Stimulated activated CD4-positive, alpha-beta T cell treated with anti-CD3 and anti-CD28 coated beads, Interleukin-1b, Interleukin-23, amount 100 ng/mL, for 1 hour (primary cell): ENCODE data around the gene ACSL1.

Source experiments
- DNase-seq, 2 donors: peaks; one replicate each; pipeline ENCODE4 v3.0.0-alpha.2; 2020; ENCODE audit warnings: low read depth in 2 of 2

Gene ACSL1, protein sequence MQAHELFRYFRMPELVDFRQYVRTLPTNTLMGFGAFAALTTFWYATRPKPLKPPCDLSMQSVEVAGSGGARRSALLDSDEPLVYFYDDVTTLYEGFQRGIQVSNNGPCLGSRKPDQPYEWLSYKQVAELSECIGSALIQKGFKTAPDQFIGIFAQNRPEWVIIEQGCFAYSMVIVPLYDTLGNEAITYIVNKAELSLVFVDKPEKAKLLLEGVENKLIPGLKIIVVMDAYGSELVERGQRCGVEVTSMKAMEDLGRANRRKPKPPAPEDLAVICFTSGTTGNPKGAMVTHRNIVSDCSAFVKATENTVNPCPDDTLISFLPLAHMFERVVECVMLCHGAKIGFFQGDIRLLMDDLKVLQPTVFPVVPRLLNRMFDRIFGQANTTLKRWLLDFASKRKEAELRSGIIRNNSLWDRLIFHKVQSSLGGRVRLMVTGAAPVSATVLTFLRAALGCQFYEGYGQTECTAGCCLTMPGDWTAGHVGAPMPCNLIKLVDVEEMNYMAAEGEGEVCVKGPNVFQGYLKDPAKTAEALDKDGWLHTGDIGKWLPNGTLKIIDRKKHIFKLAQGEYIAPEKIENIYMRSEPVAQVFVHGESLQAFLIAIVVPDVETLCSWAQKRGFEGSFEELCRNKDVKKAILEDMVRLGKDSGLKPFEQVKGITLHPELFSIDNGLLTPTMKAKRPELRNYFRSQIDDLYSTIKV

DNA sequence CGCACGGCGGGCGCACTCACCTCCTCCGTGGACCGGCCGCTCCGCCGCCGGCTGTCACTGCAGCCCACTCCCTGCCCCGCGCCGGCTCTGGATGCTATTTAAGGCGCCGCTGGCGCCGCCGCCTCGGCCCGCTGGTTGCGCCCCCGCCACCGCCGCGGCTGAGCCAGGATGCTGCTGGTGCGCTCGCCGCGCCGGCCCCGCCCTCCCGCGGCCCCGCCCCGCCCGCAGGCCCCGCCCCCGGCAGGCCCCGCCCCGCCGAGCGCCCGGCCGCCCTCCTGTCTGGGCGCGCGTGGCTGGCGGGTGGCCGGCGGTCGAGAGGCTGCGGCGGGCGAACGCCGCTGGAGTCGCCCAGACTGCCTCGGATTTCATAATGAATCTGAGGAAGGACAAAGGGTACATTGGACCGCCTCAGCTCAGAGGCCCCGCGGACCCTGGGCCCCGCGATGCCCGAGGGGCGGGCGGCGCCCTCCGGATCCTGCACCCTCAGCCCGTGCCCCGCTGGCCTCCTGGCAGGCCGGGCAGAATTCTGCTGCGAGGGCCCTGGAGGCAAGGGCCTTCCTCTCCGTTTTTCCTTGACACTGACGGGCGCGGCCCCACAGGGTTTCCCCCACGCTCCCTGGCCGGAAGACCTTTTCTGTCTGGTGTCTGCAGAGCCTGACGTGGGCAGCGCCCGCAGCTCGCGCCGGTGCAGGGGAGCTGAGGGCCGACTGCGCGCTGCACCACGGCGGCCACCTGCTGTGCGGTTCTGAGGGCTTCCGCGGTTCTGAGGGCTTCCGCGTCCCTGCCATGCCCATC is at the start of gene ACSL1:
Gene ACSL1, minus strand, starts transcription at position 73 of the 795 bp plus-strand sequence. CDS start 22,454 bp downstream, outside the sequence.
- peak; percentile 49 to 63 for DNase-seq

DNA sequence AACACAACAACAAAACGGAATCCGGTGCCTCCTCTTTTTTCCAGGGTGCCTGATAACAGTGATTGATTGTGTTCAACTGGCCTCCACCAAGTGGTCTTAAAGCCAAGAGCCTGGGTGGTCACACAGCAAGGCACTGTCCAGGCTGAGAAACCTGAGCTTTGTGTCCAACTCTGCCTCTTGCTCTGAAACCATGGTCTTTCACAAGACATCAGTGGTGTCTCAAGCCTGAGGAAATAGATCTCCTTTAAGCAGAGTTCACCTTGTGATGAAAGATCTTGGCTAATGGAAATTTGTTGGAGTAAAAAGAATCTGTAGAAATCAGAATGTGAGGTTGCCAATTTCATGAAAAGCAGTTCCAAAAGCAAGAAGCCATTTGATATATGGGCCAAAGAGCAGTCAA is 47.3 kb upstream of the ACSL1 start:
- DNase-seq = no peak

DNA sequence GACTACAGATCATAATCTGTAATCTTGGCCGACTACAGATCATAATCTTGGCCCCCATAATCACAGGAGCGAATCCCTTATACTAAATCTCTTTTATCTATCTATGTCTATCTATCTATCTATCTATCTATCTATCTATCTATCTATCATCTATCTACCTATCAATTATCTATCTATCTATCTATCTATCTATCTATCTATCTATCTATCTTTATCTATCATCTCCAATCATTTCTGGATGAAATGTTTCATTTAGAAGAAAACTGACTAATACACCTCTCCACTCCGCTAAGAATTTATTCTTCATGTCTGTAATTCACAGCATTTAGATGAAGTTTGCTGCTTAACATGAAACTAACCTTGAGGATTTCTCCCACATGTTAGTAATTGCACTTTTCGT is 45.0 kb upstream of the ACSL1 start:
- no peak for DNase-seq

DNA sequence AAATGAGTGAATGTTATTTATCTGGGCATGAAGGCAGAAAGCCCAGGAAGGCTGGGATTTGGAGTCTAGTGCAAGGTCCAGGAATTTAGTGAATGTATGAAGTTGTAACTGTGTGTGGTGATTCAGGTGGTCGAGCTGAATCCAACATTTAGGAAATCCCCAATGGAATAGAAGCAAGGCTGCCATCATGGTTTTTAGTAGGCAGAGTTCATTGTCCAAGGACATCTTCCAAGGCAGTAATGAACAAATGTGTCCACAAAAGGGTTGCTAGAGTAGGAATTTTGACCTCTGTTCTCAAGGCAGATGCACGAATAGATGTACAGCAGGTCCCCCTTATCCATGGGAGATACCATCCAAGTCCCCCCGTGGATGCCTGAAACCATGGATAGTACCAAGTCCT is 42.9 kb upstream of the ACSL1 start:
- no peak for DNase-seq

DNA sequence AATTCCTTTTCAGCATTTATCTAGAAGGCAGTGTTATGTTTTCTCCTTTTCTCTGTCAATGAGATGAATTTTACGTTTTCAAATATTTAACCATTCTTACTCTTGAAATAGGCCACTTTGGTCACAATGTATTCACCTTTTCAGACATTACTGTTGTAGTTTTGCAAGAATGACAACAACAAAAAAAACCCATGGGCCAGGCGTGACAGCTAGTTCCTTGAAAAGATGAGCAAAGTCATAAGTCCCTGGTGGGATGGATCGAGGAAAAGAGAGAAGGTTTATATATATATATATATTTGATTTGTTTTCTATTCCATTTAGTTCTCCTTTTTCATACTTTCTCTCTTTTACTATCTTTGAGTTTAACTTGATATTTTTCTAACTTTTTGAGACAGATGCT is 38.1 kb upstream of the ACSL1 start:
- DNase-seq = no peak

DNA sequence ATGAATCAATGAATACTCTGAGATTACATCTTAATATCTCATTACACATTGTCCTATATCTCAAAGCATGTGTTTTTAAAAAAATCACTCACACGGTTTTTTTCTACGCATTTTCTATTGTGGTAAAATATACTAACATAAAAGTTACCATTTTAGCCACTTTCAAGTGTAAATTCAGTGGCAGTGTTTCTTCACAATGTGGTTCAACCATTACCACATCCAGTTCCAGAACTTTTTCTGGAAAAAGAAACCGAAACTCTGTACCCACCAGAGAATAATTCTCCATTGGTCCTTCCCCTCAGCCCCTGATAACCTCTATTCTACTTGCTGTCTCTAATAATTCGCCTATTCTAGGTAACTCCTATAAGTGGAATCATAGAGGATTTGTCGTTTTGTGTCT is 35.3 kb upstream of the ACSL1 start:
- no peak for DNase-seq

DNA sequence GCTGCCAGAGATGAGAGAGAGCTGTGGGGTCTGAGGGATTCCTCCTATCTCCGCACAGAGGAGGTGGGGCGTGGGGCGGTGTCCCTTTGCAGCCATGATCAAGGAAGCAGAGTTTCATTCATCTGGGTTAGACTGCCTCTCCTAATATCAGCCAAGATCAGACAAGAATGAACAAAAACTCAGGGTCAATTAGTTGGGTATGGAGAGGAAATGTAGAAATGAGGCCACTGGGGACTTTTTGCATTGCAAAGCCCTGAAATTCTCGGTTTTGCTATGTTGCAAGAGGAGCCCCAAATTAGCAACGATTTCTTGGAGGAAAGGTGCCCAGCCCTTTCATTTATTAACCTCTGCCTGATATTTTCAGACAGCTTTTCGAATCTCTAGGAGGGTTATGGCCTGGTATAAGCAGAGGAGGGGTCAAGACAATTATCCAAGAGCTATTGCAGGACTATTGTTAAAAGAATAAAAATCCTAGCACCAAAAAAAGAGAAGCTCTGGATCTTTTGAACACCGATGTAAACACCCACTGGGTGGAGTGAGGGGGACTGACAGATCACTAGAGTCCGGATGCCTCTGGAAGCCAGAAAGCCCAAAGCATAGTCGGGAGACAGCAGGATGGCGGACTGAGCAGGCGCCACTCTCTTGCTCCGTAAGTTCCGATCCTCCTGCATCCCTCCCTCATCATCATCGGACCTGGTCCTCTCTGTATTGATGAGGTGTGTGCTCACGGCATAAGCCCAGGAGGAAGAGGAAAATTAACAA is 34.4 kb upstream of the ACSL1 start:
- DNase-seq = no peak

DNA sequence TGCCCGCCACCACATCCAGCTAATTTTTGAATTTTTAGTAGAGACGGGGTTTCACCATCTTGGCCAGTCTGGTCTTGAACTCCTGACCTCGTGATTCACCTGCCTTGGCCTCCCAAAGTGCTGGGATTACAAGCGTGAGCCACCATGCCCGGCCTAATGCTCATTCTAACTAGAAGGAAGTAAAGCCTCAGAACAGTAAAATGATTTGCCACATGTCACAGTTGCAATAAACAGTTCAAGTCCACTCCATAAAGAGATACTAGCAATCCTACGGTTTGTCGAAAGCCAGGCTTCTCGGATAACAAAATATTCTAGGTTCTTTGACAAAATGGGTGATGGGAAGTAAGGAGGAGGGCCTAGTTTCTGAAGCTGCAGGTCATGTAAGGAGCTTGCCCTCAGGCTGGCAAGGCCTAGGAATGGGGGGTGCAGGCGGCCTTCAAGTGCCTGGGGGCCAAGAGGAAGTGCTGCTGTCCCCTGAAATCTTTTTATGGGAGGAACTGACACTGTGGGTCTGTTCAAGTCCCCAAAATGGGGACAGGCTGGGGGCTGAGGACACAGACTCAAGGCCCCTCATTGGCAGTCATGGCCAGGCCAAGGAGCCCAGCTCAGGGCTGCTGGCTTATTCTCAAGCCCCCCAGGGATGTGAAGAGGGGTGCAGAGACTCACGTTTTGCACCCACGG is 31.8 kb upstream of the ACSL1 start:
- DNase-seq = no peak

DNA sequence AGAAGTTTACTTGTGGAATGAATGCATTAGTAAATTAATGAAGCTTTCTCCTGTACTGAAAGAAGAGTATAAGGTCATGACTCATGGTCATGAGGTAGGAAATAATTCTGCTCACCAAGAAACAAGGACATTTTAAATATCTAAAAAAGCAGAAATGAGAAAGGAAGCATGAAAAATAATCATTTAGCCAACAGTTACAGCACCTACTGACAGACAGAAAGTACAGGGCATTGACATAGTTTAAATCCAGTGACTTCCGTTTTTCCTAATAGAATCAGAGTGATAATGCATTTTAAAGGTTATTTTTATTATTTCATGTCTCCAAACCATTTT is 30.5 kb upstream of the ACSL1 start:
- no peak for DNase-seq

DNA sequence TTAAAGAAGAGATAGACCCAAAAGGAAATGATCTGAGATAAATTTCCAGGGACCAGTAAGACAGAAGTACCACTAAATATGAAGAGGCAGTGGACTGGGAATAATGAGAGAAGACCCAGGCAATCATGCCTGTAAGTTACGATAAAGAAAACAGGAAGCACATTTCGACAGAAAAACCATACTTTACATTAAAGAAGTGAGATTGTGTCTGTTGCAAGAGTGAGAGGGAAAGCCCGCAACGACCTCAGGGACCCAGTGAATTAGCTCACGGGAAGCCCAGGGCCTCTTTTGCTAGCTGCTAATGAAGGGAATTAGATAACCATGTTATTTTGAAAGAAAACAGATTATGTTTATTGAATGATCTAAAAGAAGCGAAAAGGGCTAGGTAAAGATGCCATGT is 28.9 kb upstream of the ACSL1 start:
- no peak for DNase-seq

DNA sequence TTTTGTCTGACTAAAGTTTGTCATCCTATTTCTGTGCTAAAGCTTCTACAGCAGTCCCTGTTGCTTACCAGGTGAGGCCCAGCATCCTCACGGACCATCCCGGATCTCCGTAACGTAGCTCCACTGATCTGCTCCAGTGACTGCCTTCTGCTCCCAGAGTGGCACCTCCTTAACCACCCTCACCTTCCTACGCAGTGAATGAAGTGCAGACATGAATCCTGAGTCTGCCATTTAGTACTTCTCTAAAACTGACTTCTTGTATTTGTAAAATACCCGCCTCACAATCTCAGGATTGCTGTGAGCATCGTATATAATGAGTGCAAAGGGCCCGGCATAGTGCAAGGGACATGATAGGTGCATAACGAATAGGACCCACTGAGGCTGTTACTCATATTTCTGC is 27.7 kb upstream of the ACSL1 start:
- no peak for DNase-seq

DNA sequence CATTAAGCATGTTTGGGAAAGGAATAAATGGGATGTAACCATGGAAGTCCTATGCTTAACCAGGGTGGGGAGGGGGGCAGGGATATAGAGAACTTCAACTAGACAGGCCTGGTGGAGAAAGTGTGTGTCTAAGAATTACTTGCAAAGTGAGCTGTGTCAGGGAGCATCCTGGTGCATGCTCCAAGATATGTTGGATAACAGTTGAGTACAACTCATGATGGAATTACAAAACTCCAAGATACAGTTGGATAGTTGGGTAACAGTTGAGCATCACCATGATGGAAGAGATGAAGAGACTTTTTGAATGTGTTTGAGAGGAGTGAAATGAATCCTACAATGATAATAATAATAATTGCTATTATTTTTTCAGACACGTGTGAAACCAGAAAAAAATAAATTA is 26.1 kb upstream of the ACSL1 start:
- no peak for DNase-seq

DNA sequence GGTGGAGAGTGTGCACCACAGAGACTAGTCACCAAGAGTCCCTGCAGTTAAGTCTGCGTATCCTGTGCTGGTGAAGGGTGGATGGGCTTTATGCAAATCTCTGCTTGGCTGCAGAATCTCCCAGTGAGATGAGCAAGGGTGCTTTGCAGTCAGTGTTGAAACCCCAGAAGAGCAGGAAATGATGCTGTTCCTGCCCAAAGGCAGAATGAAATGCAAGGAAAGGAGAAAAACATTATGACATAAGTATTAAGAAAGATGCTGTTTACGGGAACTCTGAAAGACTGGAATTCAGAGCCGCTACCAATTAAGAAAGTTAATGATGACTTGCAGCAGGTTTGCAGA is 25.4 kb upstream of the ACSL1 start:
- no peak for DNase-seq

DNA sequence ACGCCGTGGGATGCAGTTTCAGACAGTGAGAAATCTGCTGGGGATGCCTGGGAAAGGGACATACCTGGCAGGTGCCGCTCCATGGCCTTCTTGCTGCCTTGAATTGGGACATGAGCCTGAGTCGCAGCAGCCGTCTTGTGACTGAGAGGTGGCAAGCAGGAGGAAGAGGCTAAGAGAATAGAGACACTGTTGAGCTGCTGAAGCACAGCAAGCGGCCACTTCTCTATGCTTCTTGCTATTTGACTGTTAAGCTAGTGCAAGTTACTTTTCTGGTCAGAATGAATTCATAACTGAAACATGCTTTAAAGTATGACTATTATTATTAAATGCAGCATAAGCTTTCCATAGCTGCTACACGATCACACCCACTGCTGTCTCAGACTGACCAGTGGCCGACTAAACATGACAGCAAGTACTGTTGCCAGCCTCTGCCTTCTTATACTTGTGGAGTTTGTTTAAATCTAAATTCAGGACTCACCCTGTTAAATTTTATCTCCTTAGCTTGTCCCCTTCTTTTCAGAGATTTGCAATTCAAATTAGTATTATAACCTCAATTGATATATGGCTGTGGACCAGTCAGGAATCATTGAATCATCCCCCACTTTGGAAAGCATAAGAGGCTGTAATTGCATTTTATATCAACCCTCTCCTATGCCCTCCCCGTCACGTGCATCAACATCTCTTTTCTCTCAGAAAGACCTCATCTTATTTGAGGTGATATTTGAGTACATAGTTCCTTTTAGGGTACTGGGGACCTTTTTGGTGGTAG is 24.8 kb upstream of the ACSL1 start:
- DNase-seq = no peak

DNA sequence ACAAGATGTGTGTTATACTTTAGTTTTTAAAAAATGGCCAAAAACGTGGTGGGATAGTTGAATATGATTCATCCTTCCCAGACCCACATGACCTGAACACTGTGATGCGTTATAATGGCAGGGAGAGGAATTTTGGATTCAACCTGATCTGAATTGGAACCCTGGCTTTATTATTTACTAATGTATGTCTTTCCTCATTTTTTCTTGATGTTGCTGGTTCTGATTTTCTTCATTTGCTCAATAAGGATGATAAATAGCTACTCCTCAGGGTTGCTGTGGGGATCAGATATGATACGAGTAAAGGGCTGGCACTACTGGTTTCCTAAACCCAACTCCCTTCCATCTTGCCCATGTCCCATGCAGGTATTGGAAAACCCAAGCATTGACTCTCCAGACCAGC is 24.2 kb upstream of the ACSL1 start:
- DNase-seq = no peak

DNA sequence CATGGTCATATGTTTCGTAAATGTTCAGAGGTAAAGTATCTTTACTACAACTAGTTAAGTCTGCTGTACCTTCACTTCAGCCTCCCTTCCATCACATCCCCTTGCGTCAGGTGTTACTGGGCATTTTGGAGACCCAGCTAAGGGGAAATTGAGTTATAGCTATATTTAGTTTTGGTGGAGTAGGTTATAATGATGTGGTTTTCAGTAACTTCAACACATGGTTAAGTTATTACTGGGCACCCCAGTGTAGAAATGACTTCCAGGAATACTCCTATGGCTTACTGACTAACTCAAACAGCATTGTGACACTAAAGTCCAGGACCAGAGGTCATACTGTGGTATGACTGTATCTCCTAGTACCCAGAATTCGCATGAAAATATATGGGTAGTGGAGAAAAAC is 23.4 kb upstream of the ACSL1 start:
- no peak for DNase-seq

DNA sequence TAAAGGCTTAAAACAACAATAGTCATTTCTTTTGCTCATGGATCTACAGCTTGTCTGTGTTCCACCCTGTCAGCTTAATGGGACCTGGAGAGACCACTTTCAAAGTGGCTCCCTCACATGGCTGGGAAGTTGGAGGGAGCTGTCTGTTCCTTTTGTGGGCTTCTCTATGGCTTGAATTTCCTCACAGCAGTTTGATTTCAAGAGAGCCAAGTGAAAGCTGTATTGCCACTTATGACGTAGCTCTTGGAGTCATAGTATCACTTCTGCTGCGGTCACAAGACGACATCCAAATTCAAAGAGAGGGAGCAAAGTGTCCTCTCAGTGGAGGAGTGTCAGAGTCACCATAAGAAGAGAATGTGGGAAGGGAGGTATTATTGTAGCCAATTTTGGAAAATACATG is 22.7 kb upstream of the ACSL1 start:
- DNase-seq = no peak

DNA sequence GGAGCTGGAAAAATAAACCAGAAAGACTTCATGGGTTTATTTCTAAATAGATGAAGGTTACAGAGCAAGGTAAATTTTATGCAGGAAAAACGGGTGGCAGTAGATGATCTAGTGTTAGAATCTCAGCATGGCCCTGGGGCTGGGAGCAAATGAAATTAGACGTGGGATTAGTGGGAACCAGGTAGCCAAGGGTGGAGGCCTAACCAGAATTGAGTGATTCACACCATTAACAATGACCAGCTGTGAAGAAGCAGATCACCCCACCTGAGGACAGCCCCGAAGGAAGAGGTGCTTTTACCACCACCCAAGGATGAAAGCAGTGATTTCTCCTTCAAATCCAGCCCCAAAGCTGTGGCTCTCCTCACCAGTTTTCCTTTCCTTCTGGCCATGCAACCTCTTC is 20.8 kb upstream of the ACSL1 start:
- no peak for DNase-seq

DNA sequence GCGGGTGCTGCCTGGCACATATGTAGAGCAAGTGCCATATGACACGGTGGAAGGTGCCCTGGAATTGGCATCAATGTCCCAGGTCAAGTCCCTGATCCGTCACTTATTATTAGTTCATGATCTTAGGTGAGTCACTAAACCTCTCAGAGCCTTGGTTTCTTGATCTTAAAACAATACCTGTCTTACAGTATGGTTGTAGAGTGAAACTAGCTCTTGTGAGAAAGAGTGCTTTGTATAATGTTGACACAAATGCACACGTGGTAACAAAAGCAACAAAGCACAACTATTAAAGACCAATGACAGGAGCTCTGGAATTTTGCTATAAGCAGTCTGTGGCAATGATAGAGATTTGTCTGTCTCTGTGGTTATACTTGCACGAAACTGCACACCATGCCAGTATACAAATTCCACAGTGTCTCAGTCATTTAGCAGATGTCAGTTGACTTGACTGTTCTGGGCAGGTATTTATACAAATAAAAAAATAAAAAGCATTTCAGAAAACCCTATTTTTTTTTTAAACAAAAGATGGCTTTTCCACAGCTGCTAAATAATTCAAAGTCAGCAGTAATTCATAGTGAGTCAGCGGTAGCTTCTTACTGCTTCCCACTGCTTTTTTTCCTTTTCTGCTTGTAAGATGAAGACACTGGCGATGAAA is 19.7 kb upstream of the ACSL1 start:
- DNase-seq = no peak

DNA sequence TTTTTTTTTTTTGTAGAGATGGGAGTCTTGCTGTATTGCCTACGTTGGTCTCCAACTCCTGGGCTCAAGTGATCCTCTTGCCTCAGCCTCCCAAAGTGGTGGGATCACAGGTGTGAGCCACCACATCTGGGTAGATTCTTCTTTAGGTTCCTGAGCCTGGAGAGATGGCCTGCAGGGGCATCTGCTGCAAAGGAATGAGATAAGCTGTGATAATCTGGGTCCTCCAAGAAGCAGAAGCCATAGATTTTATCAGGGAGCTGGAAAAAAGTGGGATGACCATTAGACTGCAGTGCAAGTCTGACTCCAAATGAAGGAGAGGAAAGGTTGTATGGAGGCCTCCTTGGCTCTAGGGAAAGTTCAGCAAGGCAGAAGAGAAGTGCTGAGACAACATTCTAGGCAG is 19.0 kb upstream of the ACSL1 start:
- DNase-seq = no peak
